ENCODE measurements around the gene AZU1. TPM values are rescaled to one million over a fixed set of nuclear protein-coding genes. Genes with fewer than 3 reads are reported as not detected.

AZU1 gene
- total RNA-seq, 1 experiment from 2014 or later = not detected

DNA sequence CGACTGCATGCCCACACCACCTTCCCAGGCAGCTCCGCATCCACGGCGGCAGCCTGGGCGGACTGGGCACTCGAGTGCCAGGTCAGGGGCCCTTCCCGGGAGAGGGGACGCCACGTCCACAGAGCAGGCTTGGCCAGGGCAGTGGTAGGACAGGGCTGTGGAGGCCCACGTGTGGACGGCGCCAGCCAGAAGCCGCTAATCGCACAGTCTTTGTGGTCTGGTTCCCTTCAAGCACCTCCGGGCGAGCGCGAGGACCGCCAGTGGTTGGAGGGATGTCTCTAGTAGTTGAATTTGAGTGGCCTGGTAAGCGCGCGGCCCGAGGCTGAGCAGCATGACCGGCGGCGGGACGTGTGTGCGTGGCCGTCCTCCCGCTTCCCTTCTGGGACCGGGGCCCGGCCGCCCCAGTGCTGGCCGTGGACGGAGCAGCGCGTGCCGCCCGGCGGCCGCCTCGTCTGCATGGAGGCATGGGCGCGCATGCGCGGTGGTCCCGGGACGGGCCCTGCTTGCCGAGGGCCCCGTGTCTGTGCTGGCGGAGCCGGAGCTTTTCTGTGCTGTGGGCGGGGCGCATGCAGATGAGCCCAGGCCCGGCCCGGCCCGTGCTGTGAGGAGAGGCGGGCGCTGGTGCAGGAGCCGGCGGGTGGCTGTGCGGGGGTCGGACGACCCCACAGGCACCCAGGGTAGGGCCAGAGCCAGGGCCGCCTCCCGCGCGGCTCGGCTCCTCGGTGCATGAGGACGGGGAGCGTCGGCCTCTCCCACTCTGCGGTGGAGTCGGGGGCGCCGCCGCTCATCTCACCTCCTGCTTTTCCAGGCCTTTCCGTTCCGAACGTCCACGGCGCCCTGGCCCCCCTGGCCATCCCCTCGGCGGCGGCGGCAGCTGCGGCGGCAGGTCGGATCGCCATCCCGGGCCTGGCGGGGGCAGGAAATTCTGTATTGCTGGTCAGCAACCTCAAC lies 21.8 kb upstream of the AZU1 start:
- peaks cover 16% of the 10 kb centered on the region for H3K4me1 Mint-ChIP-seq (ENCODE audit: insufficient read depth, unreplicated experiment)
- no peaks in the 10 kb centered on the region for H3K9me3 Mint-ChIP-seq (ENCODE audit: unreplicated experiment)
- ChIA-PET POLR2A (interaction anchor here (0.7 kb wide), 1 partner anchor 143 kb away, joined by 3 read pairs; no protein-coding TSS in a partner anchor), CTCF (no interaction called here)
- H3K4me3 Mint-ChIP-seq (ENCODE audit: unreplicated experiment) = no peak overlapping the region
- no TSS peak for BruUV-seq (replicated peaks)
- TF ChIP-seq, protein P1, sequence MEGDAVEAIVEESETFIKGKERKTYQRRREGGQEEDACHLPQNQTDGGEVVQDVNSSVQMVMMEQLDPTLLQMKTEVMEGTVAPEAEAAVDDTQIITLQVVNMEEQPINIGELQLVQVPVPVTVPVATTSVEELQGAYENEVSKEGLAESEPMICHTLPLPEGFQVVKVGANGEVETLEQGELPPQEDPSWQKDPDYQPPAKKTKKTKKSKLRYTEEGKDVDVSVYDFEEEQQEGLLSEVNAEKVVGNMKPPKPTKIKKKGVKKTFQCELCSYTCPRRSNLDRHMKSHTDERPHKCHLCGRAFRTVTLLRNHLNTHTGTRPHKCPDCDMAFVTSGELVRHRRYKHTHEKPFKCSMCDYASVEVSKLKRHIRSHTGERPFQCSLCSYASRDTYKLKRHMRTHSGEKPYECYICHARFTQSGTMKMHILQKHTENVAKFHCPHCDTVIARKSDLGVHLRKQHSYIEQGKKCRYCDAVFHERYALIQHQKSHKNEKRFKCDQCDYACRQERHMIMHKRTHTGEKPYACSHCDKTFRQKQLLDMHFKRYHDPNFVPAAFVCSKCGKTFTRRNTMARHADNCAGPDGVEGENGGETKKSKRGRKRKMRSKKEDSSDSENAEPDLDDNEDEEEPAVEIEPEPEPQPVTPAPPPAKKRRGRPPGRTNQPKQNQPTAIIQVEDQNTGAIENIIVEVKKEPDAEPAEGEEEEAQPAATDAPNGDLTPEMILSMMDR (IDR thresholded peaks at IDR 0.05; ENCODE audit: unreplicated experiment) = no peak
- H3K36me3 Mint-ChIP-seq (ENCODE audit: insufficient read depth, unreplicated experiment) = peaks cover 77% of the 10 kb centered on the region
- H3K27ac Mint-ChIP-seq (ENCODE audit: low read depth, unreplicated experiment) = no peak overlapping the region
- DNase-seq (ENCODE audit: unreplicated experiment) = no peak
- H3K27me3 Mint-ChIP-seq (ENCODE audit: insufficient read depth, unreplicated experiment) = no peaks in the 10 kb centered on the region
- intact Hi-C loops (cut with micrococcal nuclease) = no loop called here

DNA sequence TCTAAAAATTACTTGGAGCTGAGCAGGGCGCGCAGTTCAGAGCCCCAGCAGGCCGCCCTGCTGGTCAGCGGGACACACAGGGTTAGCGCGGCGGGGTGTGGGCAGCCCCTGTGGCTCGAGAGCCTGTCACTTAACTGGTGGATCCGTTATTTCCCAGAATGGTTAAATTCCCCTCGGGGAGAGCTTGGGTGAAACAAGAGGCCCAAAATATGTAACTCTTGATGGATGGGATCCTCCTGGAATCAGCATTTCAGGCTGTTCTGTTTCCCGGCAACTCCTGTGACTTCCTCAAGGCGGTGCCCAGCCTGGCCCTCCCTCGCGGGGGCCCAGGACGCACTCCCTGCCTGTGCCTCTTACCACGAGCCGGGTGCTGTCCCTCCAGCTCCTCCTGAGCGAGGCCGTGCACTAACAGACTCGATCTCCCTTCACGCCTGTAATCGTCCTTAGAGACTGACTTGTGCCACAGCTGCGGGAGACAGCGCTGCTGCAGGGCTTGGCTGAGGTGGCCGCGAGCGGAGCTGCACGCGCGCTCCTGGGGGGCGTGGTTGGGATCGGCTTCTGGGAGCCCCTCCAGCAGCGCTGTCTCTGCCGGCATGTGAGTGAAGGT lies 20.7 kb upstream of the AZU1 start:
- TF ChIP-seq, protein P1 (IDR thresholded peaks at IDR 0.05; ENCODE audit: unreplicated experiment) = no peak
- Mint-ChIP-seq H3K4me3 (ENCODE audit: unreplicated experiment) (no peak overlapping the region), H3K27me3 (ENCODE audit: insufficient read depth, unreplicated experiment) (no peaks in the 10 kb centered on the region), H3K27ac (ENCODE audit: low read depth, unreplicated experiment) (no peak overlapping the region), H3K9me3 (ENCODE audit: unreplicated experiment) (no peaks in the 10 kb centered on the region), H3K4me1 (ENCODE audit: insufficient read depth, unreplicated experiment) (peaks cover 8% of the 10 kb centered on the region), H3K36me3 (ENCODE audit: insufficient read depth, unreplicated experiment) (peaks cover 82% of the 10 kb centered on the region)
- no peak for DNase-seq (ENCODE audit: unreplicated experiment)
- ChIA-PET POLR2A (interaction anchor here (0.5 to 1.5 kb wide), 2 partner anchors 9 kb away, joined by 3 read pairs; no protein-coding TSS in a partner anchor), CTCF (interaction anchor here (0.6 kb wide), 1 partner anchor 90 kb away, joined by 3 read pairs; no protein-coding TSS in a partner anchor)
- intact Hi-C loops (cut with micrococcal nuclease) = no loop called here
- no TSS peak for BruUV-seq (replicated peaks)

DNA sequence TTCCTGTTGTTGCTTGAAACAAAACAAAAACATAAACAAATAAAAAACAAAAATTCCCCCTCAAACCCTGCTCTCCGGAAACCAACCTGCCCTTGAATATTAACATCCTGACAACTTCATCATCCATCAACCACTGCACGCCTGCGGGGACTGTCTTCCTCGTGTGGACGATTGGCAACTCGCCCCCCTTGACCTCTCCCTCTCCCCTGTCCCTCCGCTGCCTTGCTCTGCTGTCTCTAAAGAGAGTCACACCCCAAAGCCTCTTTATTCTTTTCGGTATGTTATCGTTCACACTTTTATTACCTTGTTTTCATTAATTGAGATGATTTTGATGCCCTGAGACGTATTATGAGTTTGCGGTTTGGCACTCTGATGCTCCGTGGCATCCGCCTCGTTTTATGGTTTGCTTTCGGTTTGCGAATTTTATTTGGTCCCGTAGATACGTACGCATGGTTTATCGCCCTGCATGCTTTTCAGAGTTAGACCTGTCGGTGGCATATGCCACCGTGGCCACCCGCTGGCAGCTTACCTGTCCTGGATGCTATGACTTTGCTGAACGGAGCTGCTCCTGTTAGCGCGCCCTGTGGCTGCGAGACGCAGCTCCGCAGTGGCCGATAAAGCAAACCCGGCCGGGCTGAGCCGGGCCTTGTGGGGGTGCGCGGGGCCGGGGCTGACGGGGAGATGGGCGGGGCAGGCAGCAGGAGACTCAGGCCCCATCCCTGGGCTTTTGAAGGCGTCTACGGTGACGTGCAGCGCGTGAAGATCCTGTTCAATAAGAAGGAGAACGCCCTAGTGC lies 19.8 kb upstream of the AZU1 start:
- intact Hi-C loops (cut with micrococcal nuclease) = no loop called here
- no peaks in the 10 kb centered on the region for H3K4me1 Mint-ChIP-seq (ENCODE audit: insufficient read depth, unreplicated experiment)
- no peaks in the 10 kb centered on the region for H3K9me3 Mint-ChIP-seq (ENCODE audit: unreplicated experiment)
- H3K4me3 Mint-ChIP-seq (ENCODE audit: unreplicated experiment) = no peak overlapping the region
- no peaks in the 10 kb centered on the region for H3K27me3 Mint-ChIP-seq (ENCODE audit: insufficient read depth, unreplicated experiment)
- no peak overlapping the region for H3K27ac Mint-ChIP-seq (ENCODE audit: low read depth, unreplicated experiment)
- ChIA-PET POLR2A (interaction anchor here (1.3 to 1.5 kb wide), 2 partner anchors 10 kb away, joined by 3 read pairs; no protein-coding TSS in a partner anchor), CTCF (no interaction called here)
- TF ChIP-seq, protein P1 (IDR thresholded peaks at IDR 0.05; ENCODE audit: unreplicated experiment) = no peak
- no TSS peak for BruUV-seq (replicated peaks)
- H3K36me3 Mint-ChIP-seq (ENCODE audit: insufficient read depth, unreplicated experiment) = peaks cover 76% of the 10 kb centered on the region
- no peak for DNase-seq (ENCODE audit: unreplicated experiment)

DNA sequence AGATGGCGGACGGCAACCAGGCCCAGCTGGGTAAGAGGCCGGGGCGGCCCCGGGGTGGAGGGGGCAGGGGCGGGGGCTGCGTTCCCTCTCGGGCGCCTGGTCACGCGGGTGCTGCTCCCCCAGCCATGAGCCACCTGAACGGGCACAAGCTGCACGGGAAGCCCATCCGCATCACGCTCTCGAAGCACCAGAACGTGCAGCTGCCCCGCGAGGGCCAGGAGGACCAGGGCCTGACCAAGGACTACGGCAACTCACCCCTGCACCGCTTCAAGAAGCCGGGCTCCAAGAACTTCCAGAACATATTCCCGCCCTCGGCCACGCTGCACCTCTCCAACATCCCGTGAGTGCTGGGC lies 19.2 kb upstream of the AZU1 start:
- POLR2A ChIA-PET = interaction anchor here (1.3 to 1.5 kb wide), 2 partner anchors 10 kb away, joined by 3 read pairs; no protein-coding TSS in a partner anchor
- CTCF ChIA-PET = no interaction called here
- intact Hi-C loops (cut with micrococcal nuclease) = no loop called here
- DNase-seq (ENCODE audit: unreplicated experiment) = no peak
- H3K4me3 Mint-ChIP-seq (ENCODE audit: unreplicated experiment) = no peak overlapping the region
- no peaks in the 10 kb centered on the region for H3K4me1 Mint-ChIP-seq (ENCODE audit: insufficient read depth, unreplicated experiment)
- no peaks in the 10 kb centered on the region for H3K27me3 Mint-ChIP-seq (ENCODE audit: insufficient read depth, unreplicated experiment)
- peaks cover 74% of the 10 kb centered on the region for H3K36me3 Mint-ChIP-seq (ENCODE audit: insufficient read depth, unreplicated experiment)
- H3K9me3 Mint-ChIP-seq (ENCODE audit: unreplicated experiment) = no peaks in the 10 kb centered on the region
- no TSS peak for BruUV-seq (replicated peaks)
- TF ChIP-seq, protein P1 (IDR thresholded peaks at IDR 0.05; ENCODE audit: unreplicated experiment) = no peak
- H3K27ac Mint-ChIP-seq (ENCODE audit: low read depth, unreplicated experiment) = no peak overlapping the region

All from MCF 10A (cell line).